Keratinocyte (primary cell): ENCODE data around the gene EXT2.

Source experiments
- CTCF ChIP-seq, 3 experiments: IDR thresholded peaks in 1 of 3; conservative IDR thresholded peaks in 1 of 3; optimal IDR thresholded peaks in 1 of 3; 2 replicates in 2 of 3; 3 replicates in 1 of 3; pipeline versions ENCODE3 to v1.5.1; 2011; ENCODE audit warnings: low read length in 3 of 3, mild to moderate bottlenecking in 3 of 3, moderate library complexity in 2 of 3, control low read depth in 1 of 3, inconsistent platforms in 1 of 3; ENCODE audit not compliant: insufficient read depth in 2 of 3; ENCODE audit errors: extremely low read depth in 1 of 3
- EZH2 ChIP-seq: IDR thresholded peaks from one replicate; pipeline ENCODE4 v1.6.1; 2012; ENCODE audit warnings: inconsistent platforms, mild to moderate bottlenecking, low read length, moderate library complexity

GRCh38 chr11:44057340-44057739, 38.1 kb upstream of the EXT2 start:
- TF ChIP-seq CTCF (optimal IDR thresholded peaks at IDR 0.05 in 1 of 3, IDR thresholded peaks at IDR 0.05 in 1 of 3, conservative IDR thresholded peaks at IDR 0.05 in 1 of 3; ENCODE audit: extremely low read depth in 1 of 3, insufficient read depth in 2 of 3, low read length in 3 of 3) (no peak), EZH2 (no peak)
